Muscle layer of duodenum (tissue), 2 donors: ENCODE measurements around the gene RNU5D-1.
A peak's percentile ranks its signal among the peaks of the same experiment; 100 is the strongest.
"Not testable (repeated sequence)": the region's sequence is repeated elsewhere in the genome, so short reads cannot be mapped to it uniquely, and the experiment has no call there.

Experiments
- H3K27ac ChIP-seq: one replicate; pipeline ENCODE4 v1.7.0; 2013; ENCODE audit warnings: mild to moderate bottlenecking, low read length
- H3K27me3 ChIP-seq: one replicate; pipeline ENCODE4 v1.7.0; 2013; ENCODE audit warnings: low read depth, mild to moderate bottlenecking, control low read depth, low read length
- H3K36me3 ChIP-seq, 2 donors: one replicate each; pipeline ENCODE4 v1.7.0; 2013; ENCODE audit warnings: low read length in 2 of 2, control low read depth in 1 of 2, mild to moderate bottlenecking in 1 of 2; ENCODE audit not compliant: insufficient read depth in 2 of 2, control insufficient read depth in 1 of 2
- H3K4me1 ChIP-seq, 2 donors: one replicate each; pipeline ENCODE4 v1.7.0; 2013; ENCODE audit warnings: low read length in 2 of 2, mild to moderate bottlenecking in 2 of 2, control low read depth in 1 of 2, moderate library complexity in 1 of 2; ENCODE audit not compliant: insufficient read depth in 2 of 2, control insufficient read depth in 1 of 2
- H3K4me3 ChIP-seq, 2 donors: one replicate each; pipeline ENCODE4 v1.7.0; 2013; ENCODE audit warnings: low read length in 2 of 2, low read depth in 1 of 2, mild to moderate bottlenecking in 1 of 2
- H3K9me3 ChIP-seq, 2 donors: one replicate each; pipeline ENCODE4 v1.7.0; 2013; ENCODE audit warnings: low read length in 2 of 2, control low read depth in 1 of 2, mild to moderate bottlenecking in 1 of 2; ENCODE audit not compliant: control insufficient read depth in 1 of 2
- donor health status: healthy.

Gene RNU5D-1

DNA sequence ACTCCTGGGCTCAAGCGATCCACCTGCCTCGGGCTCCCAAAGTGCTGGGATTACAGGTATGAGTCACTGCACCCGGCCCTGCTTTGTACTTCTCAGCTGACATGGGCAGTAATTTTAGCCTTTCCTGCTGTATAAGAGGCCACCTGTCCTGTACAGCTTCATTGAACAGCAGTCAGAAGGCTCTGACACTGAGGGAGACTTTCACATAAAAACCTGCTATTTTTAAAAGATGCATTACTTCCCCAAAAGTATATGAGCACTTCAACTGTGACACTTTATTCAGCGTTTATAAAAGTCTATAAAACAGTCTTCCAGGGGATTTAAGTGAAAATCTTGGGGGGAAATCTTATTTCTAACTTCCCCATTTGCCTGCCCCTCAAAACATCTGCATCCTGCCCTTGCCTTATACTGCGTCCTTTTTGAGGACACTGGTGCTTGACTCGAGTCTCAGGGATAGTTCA, 17.6 kb downstream of the RNU5D-1 start:
- H3K4me3 ChIP-seq = no peak overlapping the region
- H3K27me3 ChIP-seq = no peaks in the 10 kb centered on the region
- no peak overlapping the region for H3K27ac ChIP-seq
- no peaks in the 10 kb centered on the region for H3K9me3 ChIP-seq
- H3K4me1 ChIP-seq = peaks cover 0 to 5% of the 10 kb centered on the region in 2 donors
- H3K36me3 ChIP-seq = no peaks in the 10 kb centered on the region

DNA sequence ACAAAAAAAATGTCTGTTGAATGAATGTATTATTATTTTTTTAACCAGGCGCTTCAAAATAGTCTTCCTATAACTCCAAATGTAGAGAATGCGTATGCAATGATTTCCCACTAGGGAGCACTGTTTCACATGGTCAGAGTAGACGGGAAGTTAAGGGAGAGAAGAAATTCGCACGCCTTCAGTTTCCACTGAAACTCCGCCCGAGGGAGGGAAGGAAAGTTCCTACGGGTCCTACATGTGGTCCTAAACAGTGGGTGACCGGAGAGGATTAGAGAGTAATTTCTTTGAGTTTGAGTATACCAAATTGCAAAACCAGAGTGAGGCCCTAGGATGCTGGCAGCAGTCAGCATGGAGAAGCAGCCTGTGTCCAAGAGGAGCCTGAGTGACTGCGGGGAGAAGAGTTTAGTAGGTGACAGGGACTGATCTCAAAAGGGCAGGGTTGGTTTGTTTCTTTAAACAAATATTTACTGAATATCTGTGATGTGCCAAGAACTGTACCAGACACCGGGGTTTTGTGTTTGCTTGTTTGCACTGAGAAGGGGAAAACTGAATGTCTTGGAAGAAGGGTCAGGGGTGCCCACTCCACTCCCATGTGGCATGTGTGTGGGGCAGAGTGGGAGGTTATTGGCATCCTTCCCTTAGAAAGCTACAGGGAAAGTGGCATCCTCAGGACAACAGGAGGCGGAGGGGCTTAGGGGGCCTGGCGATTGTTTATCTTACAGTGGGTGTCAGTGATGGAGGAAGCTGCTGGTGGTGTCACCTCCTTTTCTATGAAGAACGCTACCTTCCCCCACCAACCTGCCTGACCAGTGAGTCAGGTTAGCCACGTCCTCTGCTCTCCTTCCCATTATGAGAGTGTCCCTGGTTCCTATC, 22.8 kb downstream of the RNU5D-1 start:
- Histone ChIP-seq H3K4me1 (no peaks in the 10 kb centered on the region), H3K4me3 (peak overlapping the region in 1 of 2 donors; percentile 27), H3K9me3 (no peaks in the 10 kb centered on the region), H3K27me3 (no peaks in the 10 kb centered on the region), H3K36me3 (no peaks in the 10 kb centered on the region), H3K27ac (no peak overlapping the region)

DNA sequence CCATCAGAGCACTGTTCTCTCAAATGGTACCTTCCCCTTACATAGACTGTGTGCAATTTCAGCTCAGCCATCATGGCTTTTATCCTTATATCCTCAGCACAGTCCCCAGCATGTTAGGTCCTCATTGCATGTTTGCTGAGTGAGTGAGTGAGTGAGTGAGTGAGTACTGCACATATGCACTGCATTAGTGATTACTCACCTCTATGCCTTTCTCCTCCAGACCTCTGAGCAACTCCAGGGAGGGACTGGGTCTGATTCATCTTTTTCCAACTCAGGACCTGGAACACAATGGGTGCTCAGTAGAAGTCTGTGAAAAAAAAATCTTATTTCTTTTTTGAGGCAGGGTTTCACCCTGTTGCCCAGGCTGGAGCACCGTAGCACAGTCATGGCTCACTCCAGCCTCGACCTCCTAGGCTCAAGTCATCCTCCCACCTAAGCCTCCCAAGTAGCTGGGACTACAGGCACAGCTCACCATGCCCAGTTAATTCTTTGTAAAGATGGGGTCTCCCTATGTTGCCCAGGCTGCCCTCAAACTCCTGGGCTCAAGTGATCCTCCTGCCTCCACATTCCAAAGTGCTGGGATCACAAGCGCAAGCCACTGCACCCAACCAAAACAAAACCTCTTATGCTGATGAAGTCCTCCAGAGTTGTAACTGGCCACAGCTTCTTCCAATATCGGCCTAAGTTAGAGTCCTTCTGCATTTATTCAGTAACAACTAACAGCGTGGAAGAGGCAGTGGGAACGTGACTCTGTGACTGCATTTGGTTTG, 23.7 kb downstream of the RNU5D-1 start:
- Histone ChIP-seq H3K9me3 (no peaks in the 10 kb centered on the region), H3K4me3 (no peak overlapping the region), H3K27ac (no peak overlapping the region), H3K4me1 (no peaks in the 10 kb centered on the region), H3K36me3 (no peaks in the 10 kb centered on the region), H3K27me3 (no peaks in the 10 kb centered on the region)

DNA sequence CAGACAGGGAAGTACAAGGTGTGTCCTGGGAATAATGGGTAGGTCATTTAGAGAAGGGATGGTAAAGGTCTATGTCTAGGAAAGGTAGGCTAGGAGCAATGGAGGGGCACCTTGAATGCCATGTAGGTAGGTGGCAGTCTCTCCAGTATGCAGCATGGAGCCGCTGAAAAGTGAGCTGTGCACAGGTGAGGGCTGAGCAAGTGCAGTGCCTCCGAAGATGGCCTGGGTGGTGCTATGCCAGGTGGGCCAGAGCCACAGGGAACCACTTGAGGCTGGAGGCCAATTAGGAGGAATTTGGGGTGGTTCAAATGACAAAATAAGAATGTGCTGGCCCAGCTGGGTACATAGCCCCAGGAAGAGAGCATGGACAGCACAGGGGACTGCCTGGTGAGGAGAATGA, 25.0 kb downstream of the RNU5D-1 start:
- H3K4me1 ChIP-seq = no peaks in the 10 kb centered on the region
- no peak overlapping the region for H3K4me3 ChIP-seq
- no peaks in the 10 kb centered on the region for H3K27me3 ChIP-seq
- no peaks in the 10 kb centered on the region for H3K9me3 ChIP-seq
- no peaks in the 10 kb centered on the region for H3K36me3 ChIP-seq
- no peak overlapping the region for H3K27ac ChIP-seq

DNA sequence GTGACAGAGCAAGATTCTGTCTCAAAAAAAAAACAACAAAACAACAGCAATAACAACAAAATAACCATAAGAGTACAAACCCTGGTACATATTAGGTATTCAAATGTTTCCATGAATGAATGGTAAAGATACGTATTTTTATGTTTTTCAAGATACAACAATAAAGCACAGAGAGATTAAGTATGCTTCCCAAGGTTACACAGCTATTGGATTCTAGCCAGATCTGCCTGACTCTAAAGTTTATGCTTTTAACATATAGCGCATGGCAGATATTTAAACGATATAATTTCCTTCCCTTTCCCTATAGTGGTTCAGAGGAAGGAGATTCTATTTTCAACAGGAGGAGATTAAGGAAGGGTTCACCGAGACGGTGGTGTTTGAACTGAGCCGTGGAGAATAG, 25.5 kb downstream of the RNU5D-1 start:
- no peaks in the 10 kb centered on the region for H3K9me3 ChIP-seq
- no peaks in the 10 kb centered on the region for H3K4me1 ChIP-seq
- no peak overlapping the region for H3K4me3 ChIP-seq
- no peaks in the 10 kb centered on the region for H3K36me3 ChIP-seq
- H3K27ac ChIP-seq = no peak overlapping the region
- no peaks in the 10 kb centered on the region for H3K27me3 ChIP-seq

DNA sequence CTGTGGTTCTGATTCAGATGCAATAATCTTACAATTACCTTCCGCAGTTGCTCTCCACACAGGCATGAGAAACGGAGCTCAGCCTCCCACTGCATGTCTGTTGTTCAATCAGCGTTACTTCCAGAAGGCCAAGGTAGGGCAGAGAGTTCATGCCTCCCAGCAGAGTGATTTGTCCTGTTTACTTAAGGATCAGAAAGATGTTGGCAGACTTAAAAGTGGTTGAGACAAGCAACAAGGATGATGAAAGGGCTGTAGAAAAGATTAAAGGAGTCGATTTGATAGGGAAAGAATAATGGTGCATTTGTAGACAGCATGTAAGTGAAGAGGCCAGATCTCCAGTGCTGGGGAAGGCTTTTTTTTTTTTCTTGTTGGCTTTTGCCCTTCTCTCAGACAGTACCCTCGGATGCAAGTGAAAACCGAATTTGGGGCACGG, 29.8 kb downstream of the RNU5D-1 start:
- H3K4me3 ChIP-seq = no peak overlapping the region
- H3K27me3 ChIP-seq = no peaks in the 10 kb centered on the region
- H3K27ac ChIP-seq = no peak overlapping the region
- no peaks in the 10 kb centered on the region for H3K9me3 ChIP-seq
- H3K4me1 ChIP-seq = no peaks in the 10 kb centered on the region
- no peaks in the 10 kb centered on the region for H3K36me3 ChIP-seq

DNA sequence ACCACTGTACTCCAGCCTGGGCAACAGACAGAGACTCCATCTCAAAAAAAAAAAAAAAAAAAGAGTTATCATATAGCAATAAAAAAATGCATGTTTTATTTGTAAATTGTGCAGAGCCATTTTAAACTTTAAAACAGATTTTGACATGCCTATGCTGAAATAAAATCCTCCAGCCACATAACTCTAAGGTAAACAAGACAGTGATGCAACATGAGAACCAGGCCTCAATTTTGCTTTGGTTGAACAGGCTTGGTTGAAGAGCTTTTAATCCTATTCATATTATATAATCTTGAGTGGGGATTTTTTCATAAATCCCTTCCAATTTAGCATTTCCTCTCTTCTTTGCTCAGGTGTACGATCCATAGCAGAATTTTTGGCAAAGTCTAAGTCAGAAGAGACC, 30.4 kb downstream of the RNU5D-1 start:
- no peak overlapping the region for H3K27ac ChIP-seq
- H3K27me3 ChIP-seq = no peaks in the 10 kb centered on the region
- no peaks in the 10 kb centered on the region for H3K9me3 ChIP-seq
- H3K36me3 ChIP-seq = no peaks in the 10 kb centered on the region
- no peaks in the 10 kb centered on the region for H3K4me1 ChIP-seq
- H3K4me3 ChIP-seq = no peak overlapping the region

DNA sequence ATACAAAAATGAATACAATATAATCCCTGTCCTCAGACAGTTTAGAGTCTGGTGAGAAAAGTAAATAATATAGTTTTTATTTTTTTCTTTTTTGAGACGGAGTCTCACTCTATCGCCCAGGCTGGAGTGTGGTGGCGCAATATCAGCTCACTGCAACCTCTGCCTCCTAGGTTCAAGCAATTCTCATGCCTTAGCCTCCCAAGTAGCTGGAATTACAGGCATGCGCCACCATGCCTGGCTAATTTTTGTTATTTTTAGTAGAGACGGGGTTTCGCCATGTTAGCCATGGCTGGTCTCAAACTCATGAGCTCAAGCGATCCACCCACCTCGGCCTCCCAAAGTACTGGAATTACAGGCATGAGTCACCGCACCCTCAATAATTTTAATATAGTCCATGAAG, 31.6 kb downstream of the RNU5D-1 start:
- H3K27ac ChIP-seq, H3K9me3 ChIP-seq: not testable (repeated sequence)

DNA sequence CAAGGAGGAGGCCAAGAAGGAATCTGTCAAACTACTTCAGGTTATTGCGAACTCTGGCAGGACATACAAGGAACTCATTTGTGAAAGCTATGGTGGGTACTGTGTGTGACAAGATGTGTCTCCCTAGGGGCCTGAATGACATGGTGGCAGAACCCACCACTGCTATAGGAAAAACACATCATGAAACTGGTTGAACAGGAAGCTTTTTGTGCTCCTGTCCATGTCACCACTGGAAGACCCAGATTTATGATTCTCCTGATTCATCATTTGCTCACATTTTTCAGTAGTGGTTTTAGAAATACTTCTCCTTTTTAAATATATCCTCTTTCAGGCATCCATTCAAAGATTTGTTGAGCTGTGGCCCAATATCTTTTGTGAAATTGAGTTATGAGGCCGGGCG, 32.8 kb downstream of the RNU5D-1 start:
- no peak overlapping the region for H3K27ac ChIP-seq
- no peaks in the 10 kb centered on the region for H3K4me1 ChIP-seq

More for the DNA sequence above, 31.6 kb downstream of the RNU5D-1 start:
- H3K36me3 ChIP-seq, H3K4me1 ChIP-seq, H3K4me3 ChIP-seq, H3K27me3 ChIP-seq: not testable (repeated sequence)

DNA sequence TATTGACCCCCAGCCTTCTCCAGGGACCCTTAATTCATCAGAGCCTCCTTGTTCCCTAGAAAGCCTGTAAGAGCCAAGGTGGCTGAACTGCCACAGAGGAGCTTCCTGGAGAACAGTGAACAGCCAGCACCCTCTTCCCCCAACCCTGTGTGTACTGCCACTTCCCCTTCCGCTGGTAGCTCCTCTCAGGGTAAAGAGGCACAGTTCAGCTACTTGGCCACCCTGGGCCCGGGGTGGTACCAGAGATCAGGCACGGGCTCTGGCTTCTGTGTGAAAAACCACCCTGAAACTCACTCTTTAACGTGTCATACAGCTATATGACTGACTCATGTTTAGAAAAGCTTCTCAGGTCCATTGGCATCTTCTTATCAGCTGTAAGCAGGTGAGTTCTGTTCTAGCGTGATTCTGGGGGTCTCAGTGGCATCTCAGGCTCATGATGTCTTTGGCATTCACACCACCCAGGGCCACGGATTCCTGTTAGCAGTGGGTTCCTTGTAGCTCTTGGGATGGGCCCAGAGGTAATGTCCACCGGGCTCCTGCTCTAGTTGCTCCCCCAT, 34.1 kb downstream of the RNU5D-1 start:
- H3K9me3 ChIP-seq = no peaks in the 10 kb centered on the region
- H3K4me1 ChIP-seq = no peaks in the 10 kb centered on the region
- H3K27ac ChIP-seq = no peak overlapping the region
- H3K36me3 ChIP-seq = no peaks in the 10 kb centered on the region
- no peaks in the 10 kb centered on the region for H3K27me3 ChIP-seq
- no peak overlapping the region for H3K4me3 ChIP-seq

More for the DNA sequence above, 32.8 kb downstream of the RNU5D-1 start:
- Histone ChIP-seq H3K9me3 (no peaks in the 10 kb centered on the region), H3K36me3 (no peaks in the 10 kb centered on the region), H3K4me3 (no peak overlapping the region), H3K27me3 (no peaks in the 10 kb centered on the region)

DNA sequence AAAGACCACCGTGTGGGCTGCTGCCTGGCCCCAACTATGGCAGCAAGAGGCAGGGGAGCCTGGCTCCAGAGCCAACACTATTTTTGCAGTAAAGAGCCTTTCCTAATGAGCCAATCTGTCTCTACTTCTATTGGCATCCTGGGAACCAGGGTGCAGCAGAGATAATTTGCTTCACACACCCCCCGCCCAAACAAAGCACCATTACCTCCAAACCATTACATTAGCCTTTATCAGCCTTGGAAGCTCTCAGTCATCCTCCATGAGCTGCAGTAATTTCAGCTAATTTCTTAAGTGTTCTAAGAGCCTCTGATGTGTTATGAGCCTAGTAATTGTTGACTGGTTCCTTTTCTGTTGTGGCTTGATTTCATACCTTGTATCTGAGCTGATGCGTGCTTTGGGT, 34.9 kb downstream of the RNU5D-1 start:
- Histone ChIP-seq H3K9me3 (no peaks in the 10 kb centered on the region), H3K36me3 (no peaks in the 10 kb centered on the region), H3K4me3 (no peak overlapping the region), H3K27ac (no peak overlapping the region), H3K27me3 (no peaks in the 10 kb centered on the region), H3K4me1 (no peaks in the 10 kb centered on the region)
